Measurements from ENCODE around the gene CSN3. TPM values are rescaled to one million over a fixed set of nuclear protein-coding genes. Genes with fewer than 3 reads are reported as not detected.

Gene CSN3
- total RNA-seq, 1 donor from 2014 or later = not detected

- DNase-seq (no peak), ATAC-seq (ENCODE audit: poor library complexity) (no peak)
- intact Hi-C loops (cut with DNase I) = no loop called here
Measured at GRCh38 chr4:70277121-70277520, 34.7 kb downstream of the CSN3 start.

- intact Hi-C loops (cut with DNase I) = no loop called here
- ATAC-seq (ENCODE audit: poor library complexity) (no peak), DNase-seq (no peak)
Measured at GRCh38 chr4:70280567-70280966, 38.2 kb downstream of the CSN3 start.

- intact Hi-C loops (cut with DNase I) = no loop called here
- DNase-seq (no peak), ATAC-seq (ENCODE audit: poor library complexity) (no peak)
Measured at GRCh38 chr4:70288651-70289050, 46.3 kb downstream of the CSN3 start.

- ATAC-seq (ENCODE audit: poor library complexity) = no peak
- intact Hi-C loops (cut with DNase I) = no loop called here
- no peak for DNase-seq
Measured at GRCh38 chr4:70291341-70291740, 48.9 kb downstream of the CSN3 start.

GRCh38 chr4:70297576-70297975 is 55.2 kb downstream of the CSN3 start:
- no peak for ATAC-seq (ENCODE audit: poor library complexity)
- intact Hi-C loops (cut with DNase I) = no loop called here
- DNase-seq = no peak

- intact Hi-C loops (cut with DNase I) = no loop called here
- ATAC-seq (ENCODE audit: poor library complexity) (no peak), DNase-seq (no peak)
Measured at GRCh38 chr4:70298051-70298450, 55.7 kb downstream of the CSN3 start.

- ATAC-seq (ENCODE audit: poor library complexity) (no peak), DNase-seq (no peak)
- intact Hi-C loops (cut with DNase I) = no loop called here
Measured at GRCh38 chr4:70299643-70300042, 57.2 kb downstream of the CSN3 start.

GRCh38 chr4:70300215-70300614 is 57.8 kb downstream of the CSN3 start:
- intact Hi-C loops (cut with DNase I) = no loop called here
- no peak for DNase-seq
- no peak for ATAC-seq (ENCODE audit: poor library complexity)

Other genes with a start within 250 kb of the CSN3 start
- gene STATH, start 246.6 kb upstream of the CSN3 start, total RNA-seq = not detected
- not detected for gene HTN3, start 214.1 kb upstream of the CSN3 start, total RNA-seq
- not detected for gene HTN1, start 192.2 kb upstream of the CSN3 start, total RNA-seq
- gene PRR27, start 88.4 kb upstream of the CSN3 start, total RNA-seq = not detected
- not detected for gene ODAM, start 46.9 kb upstream of the CSN3 start, total RNA-seq
- not detected for gene FDCSP, start 16.5 kb upstream of the CSN3 start, total RNA-seq
- not detected for gene CABS1, start 92.4 kb downstream of the CSN3 start, total RNA-seq
- not detected for gene SMR3A, start 118.2 kb downstream of the CSN3 start, total RNA-seq
- not detected for gene SMR3B, start 140.5 kb downstream of the CSN3 start, total RNA-seq
- gene OPRPN, start 155.3 kb downstream of the CSN3 start, total RNA-seq = not detected
- gene MUC7, start 229.6 kb downstream of the CSN3 start, total RNA-seq = not detected